ENCODE data around the gene ARHGEF1. TPM values are rescaled to one million over a fixed set of nuclear protein-coding genes. Genes with fewer than 3 reads are reported as not detected.

Gene ARHGEF1
- total RNA-seq, 1 experiment from 2014 or later = 69.5 TPM

- intact Hi-C loops (cut with micrococcal nuclease; ENCODE audit: unreplicated experiment) (no loop called here), in situ Hi-C loops (cut with HindIII; ENCODE audit: low pct_unique_long_range_greater_than_20kb, low sequenced_read_pairs) (no loop called here)
- no peak for DNase-seq (ENCODE audit: low read depth, low spot score)
- H3K4me1 ChIP-seq (ENCODE audit: control insufficient read depth, insufficient read depth, low read length) = no peaks in the 10 kb centered on the region; the same call in 1 of the 2 replicates
- no peaks in the 10 kb centered on the region for H3K9me3 ChIP-seq (ENCODE audit: control insufficient read depth, insufficient read depth, low read depth, low read length)
- no peak overlapping the region for H3K4me3 ChIP-seq (ENCODE audit: low read depth in 2 of 2, low read length in 2 of 2)
- H3K27me3 ChIP-seq (ENCODE audit: control insufficient read depth, insufficient read depth, low read length) = no peaks in the 10 kb centered on the region
- ChIA-PET POLR2A (no interaction called here), CTCF (no interaction called here)
- TSS peak; percentile 70 for BruUV-seq (replicated peaks)
- no peak for ATAC-seq
- H3K36me3 ChIP-seq (ENCODE audit: control insufficient read depth, insufficient read depth, low read length) = no peaks in the 10 kb centered on the region; the same call in 1 of the 2 replicates
- no peak overlapping the region for H3K27ac ChIP-seq (ENCODE audit: low read length)
- TF ChIP-seq TCF7L2 (IDR thresholded peaks at IDR 0.05; ENCODE audit: low read depth, low read length) (no peak), SIN3A (IDR thresholded peaks at IDR 0.05; ENCODE audit: borderline replicate concordance, insufficient read depth, low read depth, low read length) (no peak), CTCF (IDR thresholded peaks at IDR 0.05) (no peak), POLR2AphosphoS5 (IDR thresholded peaks at IDR 0.05; ENCODE audit: low read depth, low read length) (no peak)
- TF ChIP-seq, protein P1, sequence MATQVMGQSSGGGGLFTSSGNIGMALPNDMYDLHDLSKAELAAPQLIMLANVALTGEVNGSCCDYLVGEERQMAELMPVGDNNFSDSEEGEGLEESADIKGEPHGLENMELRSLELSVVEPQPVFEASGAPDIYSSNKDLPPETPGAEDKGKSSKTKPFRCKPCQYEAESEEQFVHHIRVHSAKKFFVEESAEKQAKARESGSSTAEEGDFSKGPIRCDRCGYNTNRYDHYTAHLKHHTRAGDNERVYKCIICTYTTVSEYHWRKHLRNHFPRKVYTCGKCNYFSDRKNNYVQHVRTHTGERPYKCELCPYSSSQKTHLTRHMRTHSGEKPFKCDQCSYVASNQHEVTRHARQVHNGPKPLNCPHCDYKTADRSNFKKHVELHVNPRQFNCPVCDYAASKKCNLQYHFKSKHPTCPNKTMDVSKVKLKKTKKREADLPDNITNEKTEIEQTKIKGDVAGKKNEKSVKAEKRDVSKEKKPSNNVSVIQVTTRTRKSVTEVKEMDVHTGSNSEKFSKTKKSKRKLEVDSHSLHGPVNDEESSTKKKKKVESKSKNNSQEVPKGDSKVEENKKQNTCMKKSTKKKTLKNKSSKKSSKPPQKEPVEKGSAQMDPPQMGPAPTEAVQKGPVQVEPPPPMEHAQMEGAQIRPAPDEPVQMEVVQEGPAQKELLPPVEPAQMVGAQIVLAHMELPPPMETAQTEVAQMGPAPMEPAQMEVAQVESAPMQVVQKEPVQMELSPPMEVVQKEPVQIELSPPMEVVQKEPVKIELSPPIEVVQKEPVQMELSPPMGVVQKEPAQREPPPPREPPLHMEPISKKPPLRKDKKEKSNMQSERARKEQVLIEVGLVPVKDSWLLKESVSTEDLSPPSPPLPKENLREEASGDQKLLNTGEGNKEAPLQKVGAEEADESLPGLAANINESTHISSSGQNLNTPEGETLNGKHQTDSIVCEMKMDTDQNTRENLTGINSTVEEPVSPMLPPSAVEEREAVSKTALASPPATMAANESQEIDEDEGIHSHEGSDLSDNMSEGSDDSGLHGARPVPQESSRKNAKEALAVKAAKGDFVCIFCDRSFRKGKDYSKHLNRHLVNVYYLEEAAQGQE (IDR thresholded peaks at IDR 0.05; ENCODE audit: insufficient read depth in 1 of 2, low read depth in 2 of 2, low read length in 1 of 2) = no peak
Observed at GRCh38 chr19:41897820-41898219, 14.8 kb downstream of the ARHGEF1 start.

DNA sequence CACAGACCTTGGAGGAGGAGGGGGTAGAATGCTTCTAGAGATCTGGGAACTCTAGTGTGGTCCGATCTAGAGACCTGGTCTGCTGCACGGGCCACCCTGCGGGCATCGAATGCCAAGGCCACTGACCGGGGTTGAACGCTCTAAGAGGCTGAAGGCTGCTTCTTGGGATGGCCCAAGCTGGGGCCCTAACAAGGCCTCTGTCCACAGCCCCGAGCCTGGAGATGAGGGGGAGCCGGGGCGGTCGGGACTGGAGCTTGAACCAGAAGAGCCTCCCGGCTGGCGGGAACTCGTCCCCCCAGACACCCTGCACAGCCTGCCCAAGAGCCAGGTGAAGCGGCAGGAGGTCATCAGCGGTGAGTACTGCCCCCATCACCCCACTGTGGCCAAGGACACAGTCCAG lies 15.3 kb downstream of the ARHGEF1 start:
- intact Hi-C loops (cut with micrococcal nuclease; ENCODE audit: unreplicated experiment) = no loop called here
- no peaks in the 10 kb centered on the region; the same call in 1 of the 2 replicates for H3K36me3 ChIP-seq (ENCODE audit: control insufficient read depth, insufficient read depth, low read length)
- CTCF ChIA-PET = no interaction called here
- H3K9me3 ChIP-seq (ENCODE audit: control insufficient read depth, insufficient read depth, low read depth, low read length) = no peaks in the 10 kb centered on the region
- no peak overlapping the region for H3K4me3 ChIP-seq (ENCODE audit: low read depth in 2 of 2, low read length in 2 of 2)
- BruUV-seq (replicated peaks) = no TSS peak
- no peaks in the 10 kb centered on the region for H3K27me3 ChIP-seq (ENCODE audit: control insufficient read depth, insufficient read depth, low read length)
- H3K27ac ChIP-seq (ENCODE audit: low read length) = no peak overlapping the region
- POLR2A ChIA-PET = no interaction called here
- in situ Hi-C loops (cut with HindIII; ENCODE audit: low pct_unique_long_range_greater_than_20kb, low sequenced_read_pairs) = no loop called here
- DNase-seq (ENCODE audit: low read depth, low spot score) (no peak), ATAC-seq (no peak)
- H3K4me1 ChIP-seq (ENCODE audit: control insufficient read depth, insufficient read depth, low read length) = no peaks in the 10 kb centered on the region; the same call in 1 of the 2 replicates
- no peak for TF ChIP-seq SIN3A (IDR thresholded peaks at IDR 0.05; ENCODE audit: borderline replicate concordance, insufficient read depth, low read depth, low read length)
- TF ChIP-seq CTCF (IDR thresholded peaks at IDR 0.05) = no peak
- TF ChIP-seq, protein P1 (IDR thresholded peaks at IDR 0.05; ENCODE audit: insufficient read depth in 1 of 2, low read depth in 2 of 2, low read length in 1 of 2) = no peak
- TF ChIP-seq POLR2AphosphoS5 (IDR thresholded peaks at IDR 0.05; ENCODE audit: low read depth, low read length) = no peak
- no peak for TF ChIP-seq TCF7L2 (IDR thresholded peaks at IDR 0.05; ENCODE audit: low read depth, low read length)

Measured in Panc1 (cell line).